Right lobe of liver (tissue), 4 donors: ENCODE results near the gene COL4A4.

ENCODE experiments used
- CTCF ChIP-seq, 4 donors: fragments of 200-600 bp in 3 of 4; fragments of 450-650 bp in 1 of 4; IDR thresholded peaks; one replicate each; pipeline versions ENCODE4 v1.5.1 to v1.8.0; 2016 to 2022; ENCODE audit warnings: antibody characterized with exemption in 4 of 4, mild to moderate bottlenecking in 2 of 4
- POLR2A ChIP-seq: fragments of 450-650 bp; IDR thresholded peaks from one replicate; pipeline ENCODE4 v1.6.1; 2017; ENCODE audit warnings: antibody characterized with exemption, mild to moderate bottlenecking
- donor health status: DM: no; HTN: no; CAD: no.
- donor health status: DM: no; HTN: no; CAD: no.
- donor health status: DM: no; HTN: yes; CAD: no.

DNA sequence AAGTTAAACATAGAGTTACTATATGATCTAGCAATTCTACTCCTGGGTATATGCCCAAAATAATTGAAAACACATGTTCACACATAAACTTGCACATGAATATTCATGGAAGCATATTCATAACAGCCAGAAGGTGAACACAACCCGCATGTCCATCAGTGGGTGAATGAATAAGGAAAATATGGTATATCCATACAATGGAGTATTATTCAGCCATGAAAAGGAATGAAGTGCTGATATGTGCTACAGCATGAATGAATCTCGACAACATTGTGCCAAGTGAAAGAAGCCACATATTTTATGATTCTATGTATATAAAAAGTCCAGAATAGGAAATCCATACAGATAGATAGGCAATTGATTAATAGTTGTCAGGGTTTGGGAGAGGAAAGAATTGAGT lies 15.9 kb downstream of the COL4A4 start:
- TF ChIP-seq POLR2A, result no peak
- no peak for TF ChIP-seq CTCF (IDR thresholded peaks at IDR 0.05)
